ENCODE data around the gene KIAA0753.
A peak's percentile ranks its signal among the peaks of the same experiment; 100 is the strongest.
"Not testable (repeated sequence)": the region's sequence is repeated elsewhere in the genome, so short reads cannot be mapped to it uniquely, and the experiment has no call there.

The KIAA0753 gene

GRCh38 chr17:6668727-6669425 lies 28.4 kb upstream of the KIAA0753 start:
- DNase-seq (ENCODE audit: low spot score), result no peak

GRCh38 chr17:6668219-6668618 lies 27.7 kb upstream of the KIAA0753 start:
- no peak for DNase-seq (ENCODE audit: low spot score)

GRCh38 chr17:6667516-6667915 lies 27.0 kb upstream of the KIAA0753 start:
- DNase-seq (ENCODE audit: low spot score), result no peak

GRCh38 chr17:6666557-6666956 lies 26.0 kb upstream of the KIAA0753 start:
- no peak for DNase-seq (ENCODE audit: low spot score)

- peak; percentile 44 for DNase-seq (ENCODE audit: low spot score)
These were observed 25.6 kb upstream of the KIAA0753 start for GRCh38 chr17:6666077-6666521.

- not testable (repeated sequence) for DNase-seq (ENCODE audit: low spot score)
These were observed 22.7 kb upstream of the KIAA0753 start for GRCh38 chr17:6663200-6663599.

- no peak for DNase-seq (ENCODE audit: low spot score)
These were observed 20.9 kb upstream of the KIAA0753 start for GRCh38 chr17:6661464-6661848.

GRCh38 chr17:6660805-6661463 lies 20.4 kb upstream of the KIAA0753 start:
- DNase-seq (ENCODE audit: low spot score), result no peak

- no peak for DNase-seq (ENCODE audit: low spot score)
These were observed 19.6 kb upstream of the KIAA0753 start for GRCh38 chr17:6660101-6660500.

GRCh38 chr17:6658411-6658810 lies 17.9 kb upstream of the KIAA0753 start:
- DNase-seq (ENCODE audit: low spot score), result not testable (repeated sequence)

GRCh38 chr17:6657633-6658287 lies 17.2 kb upstream of the KIAA0753 start:
- no peak for DNase-seq (ENCODE audit: low spot score)

GRCh38 chr17:6656797-6657632 lies 16.5 kb upstream of the KIAA0753 start:
- DNase-seq (ENCODE audit: low spot score), result peak; percentile 65

- not testable (repeated sequence) for DNase-seq (ENCODE audit: low spot score)
These were observed 15.3 kb upstream of the KIAA0753 start for GRCh38 chr17:6655732-6656361.

GRCh38 chr17:6654841-6655731 lies 14.6 kb upstream of the KIAA0753 start:
- DNase-seq (ENCODE audit: low spot score), result no peak

- peak; percentile 16 for DNase-seq (ENCODE audit: low spot score)
These were observed 11.5 kb upstream of the KIAA0753 start for GRCh38 chr17:6651919-6652452.

- peak; percentile 93 for DNase-seq (ENCODE audit: low spot score)
These were observed 10.9 kb upstream of the KIAA0753 start, which contains the start of the genes C17orf100 and MED31 for GRCh38 chr17:6651354-6651918. Gene C17orf100 (plus strand): TSS chr17:6651762. CDS start chr17:6651914, 152 bp downstream. Gene MED31 (minus strand): TSS chr17:6651605. CDS start chr17:6651528, 77 bp downstream.

GRCh38 chr17:6648181-6648580 lies 7.7 kb upstream of the KIAA0753 start:
- no peak for DNase-seq (ENCODE audit: low spot score)

- no peak for DNase-seq (ENCODE audit: low spot score)
These were observed 3.1 kb upstream of the KIAA0753 start for GRCh38 chr17:6643451-6644125.

GRCh38 chr17:6642592-6642991 lies 2.1 kb upstream of the KIAA0753 start:
- DNase-seq (ENCODE audit: low spot score), result no peak
